NAMALWA (cell line): ENCODE measurements around the gene TBL2.
"Not testable (repeated sequence)": the region's sequence is repeated elsewhere in the genome, so short reads cannot be mapped to it uniquely, and the experiment has no call there.

Experiments
- DNase-seq: peaks from one replicate; pipeline ENCODE4 v3.0.0-alpha.2; 2015; ENCODE audit warnings: low spot score

TBL2 gene

GRCh38 chr7:73578342-73579128, at the start of gene TBL2:
TSS of gene TBL2 (minus strand) at chr7:73578579. CDS start at chr7:73578549, 30 bp downstream.
- DNase-seq: peak; percentile 100

- no peak for DNase-seq
Measured at GRCh38 chr7:73626814-73627213, 48.4 kb upstream of the TBL2 start.

GRCh38 chr7:73625276-73625675, 46.9 kb upstream of the TBL2 start:
- DNase-seq: no peak

DNA sequence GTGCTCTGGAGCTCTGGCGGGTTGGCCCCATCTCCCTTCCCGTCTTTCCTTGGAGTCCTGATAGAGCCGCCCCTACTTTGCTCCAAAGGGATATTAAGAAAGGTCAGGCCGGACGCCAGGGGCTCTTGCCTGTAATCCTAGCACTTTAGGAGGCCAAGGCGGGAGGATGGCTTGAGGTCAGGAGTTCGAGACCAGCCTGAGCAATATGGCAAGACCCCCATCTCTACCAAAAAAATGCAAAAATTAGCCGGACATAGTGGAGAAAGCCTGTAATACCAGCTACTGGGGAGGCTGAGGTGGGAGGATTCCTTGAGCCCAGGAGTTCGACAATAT, 46.3 kb upstream of the TBL2 start:
- no peak for DNase-seq

- DNase-seq: peak; percentile 57
Measured at GRCh38 chr7:73623798-73624668, 45.7 kb upstream of the TBL2 start, which contains the start of gene MLXIPL. TSS of gene MLXIPL (minus strand) at chr7:73624522. CDS start at chr7:73624492, 30 bp downstream.

DNA sequence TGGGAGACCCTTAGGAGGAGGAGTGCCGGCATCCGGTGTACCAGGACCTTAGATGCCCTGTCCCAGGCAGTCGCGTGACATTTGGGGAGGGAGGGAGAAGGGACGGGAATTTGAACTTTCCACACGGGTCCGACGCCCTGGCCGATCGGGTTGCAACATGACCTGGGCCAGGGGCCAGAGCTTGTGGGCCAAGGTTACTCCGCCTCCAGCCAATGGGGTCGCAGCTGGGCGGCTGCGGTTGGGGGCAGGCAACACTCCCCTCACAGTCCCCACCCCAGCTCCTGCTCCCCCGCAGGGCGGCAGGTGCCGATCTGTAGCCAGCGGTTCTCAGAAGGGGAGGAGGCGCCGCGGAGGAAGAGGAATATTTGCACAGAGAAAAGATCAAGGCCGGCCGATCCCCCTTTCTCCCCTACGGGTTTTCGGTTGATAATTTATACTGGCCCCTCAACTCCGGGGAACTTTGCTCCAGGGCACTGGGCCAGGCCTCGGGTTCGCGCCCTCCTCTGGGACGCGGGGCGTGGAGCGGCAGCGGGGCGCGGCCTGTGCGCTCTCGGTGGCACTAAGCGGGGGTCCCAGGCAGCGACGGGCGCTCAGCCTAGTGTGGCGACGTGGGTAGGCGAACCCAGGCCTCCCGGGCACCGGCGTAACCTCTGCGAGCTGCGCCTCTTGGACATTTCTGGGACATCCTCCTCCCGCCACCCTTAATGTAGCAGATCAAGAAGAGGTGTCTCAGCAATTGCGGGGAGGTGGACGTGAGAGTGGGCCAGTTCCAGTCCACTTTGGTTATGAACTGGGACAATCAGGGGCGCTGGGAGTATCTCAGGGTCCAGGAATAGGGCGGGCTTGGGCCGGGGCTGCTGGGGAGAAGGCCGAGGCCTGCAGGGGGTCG, 44.8 kb upstream of the TBL2 start:
- DNase-seq: no peak

DNA sequence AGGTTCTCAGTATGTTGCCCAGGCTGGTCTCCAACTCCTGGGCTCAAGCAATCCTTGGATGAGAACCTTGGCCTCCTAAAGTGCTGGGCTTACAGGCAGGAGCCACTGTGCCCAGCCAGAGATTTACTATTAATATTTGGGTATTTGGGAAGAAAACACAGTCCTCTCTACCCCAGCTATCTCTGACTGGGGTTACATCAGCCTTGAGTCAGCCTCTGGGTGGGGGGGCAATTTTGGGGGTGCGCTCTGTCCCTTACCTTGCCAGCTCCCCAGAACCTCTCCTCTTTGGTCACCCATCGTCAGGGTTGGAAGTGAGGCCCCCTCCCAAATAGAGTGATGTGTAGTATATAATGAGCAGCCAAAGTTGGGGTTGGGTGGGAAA, 44.1 kb upstream of the TBL2 start:
- DNase-seq: no peak

GRCh38 chr7:73621168-73622063, 43.0 kb upstream of the TBL2 start:
- DNase-seq: no peak

DNA sequence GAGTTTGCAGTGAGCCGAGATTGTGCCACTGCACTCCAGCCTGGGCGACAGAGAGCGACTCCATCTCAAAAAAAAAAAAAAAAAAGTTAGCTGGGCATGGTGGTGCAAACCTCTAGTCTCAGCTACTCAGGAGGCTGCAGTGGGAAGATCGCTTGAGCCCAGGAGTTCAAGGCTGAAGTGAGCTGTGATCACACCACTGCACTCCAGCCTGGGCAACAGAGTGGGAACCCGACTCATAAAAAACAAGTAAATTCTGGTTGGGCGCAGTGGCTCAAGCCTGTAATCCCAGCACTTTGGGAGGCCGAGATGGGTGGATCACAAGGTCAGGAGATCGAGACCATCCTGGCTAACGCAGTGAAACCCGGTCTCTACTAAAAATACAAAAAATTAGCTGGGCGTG, 41.0 kb upstream of the TBL2 start:
- DNase-seq: not testable (repeated sequence)

DNA sequence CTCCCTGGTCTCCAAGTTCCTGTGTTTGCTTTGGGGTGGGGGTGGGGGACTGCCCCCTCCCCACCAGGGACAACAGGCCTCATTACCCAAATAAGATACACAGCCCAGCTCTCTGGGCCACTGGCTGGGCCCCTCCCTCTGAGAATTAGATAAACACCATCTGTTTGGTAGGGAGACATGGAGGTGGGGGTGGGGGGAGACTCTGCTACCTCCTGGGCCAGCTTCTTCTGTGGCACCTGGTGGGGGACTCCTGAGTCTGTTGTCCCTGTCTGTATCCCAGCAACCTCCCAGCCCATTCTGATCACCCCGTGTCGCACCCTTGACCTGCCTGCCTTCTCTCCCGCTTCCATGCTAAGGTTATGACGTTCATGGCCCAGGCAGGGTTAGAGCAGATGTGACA, 40.2 kb upstream of the TBL2 start:
- DNase-seq: no peak

DNA sequence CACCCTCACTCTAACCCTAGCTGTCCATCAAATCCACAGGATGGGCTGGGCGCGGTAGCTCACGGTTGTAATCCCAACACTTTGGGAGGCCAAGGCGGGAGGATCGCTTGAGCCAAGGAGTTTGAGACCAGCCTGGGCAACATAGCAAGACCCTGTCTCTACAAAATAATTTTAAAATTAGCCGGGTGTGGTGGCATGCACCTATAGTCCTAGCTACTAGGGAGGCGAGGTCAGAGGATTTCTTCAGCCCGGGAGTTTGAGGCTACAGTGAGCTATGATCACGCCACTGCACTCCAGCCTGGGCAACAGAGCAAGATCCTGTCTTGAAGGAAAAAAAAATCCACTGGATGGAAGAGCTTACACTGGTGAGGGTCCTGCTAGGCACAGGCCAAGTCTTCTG, 39.1 kb upstream of the TBL2 start:
- DNase-seq: not testable (repeated sequence)

- no peak for DNase-seq
Measured at GRCh38 chr7:73615886-73616285, 37.5 kb upstream of the TBL2 start.

DNA sequence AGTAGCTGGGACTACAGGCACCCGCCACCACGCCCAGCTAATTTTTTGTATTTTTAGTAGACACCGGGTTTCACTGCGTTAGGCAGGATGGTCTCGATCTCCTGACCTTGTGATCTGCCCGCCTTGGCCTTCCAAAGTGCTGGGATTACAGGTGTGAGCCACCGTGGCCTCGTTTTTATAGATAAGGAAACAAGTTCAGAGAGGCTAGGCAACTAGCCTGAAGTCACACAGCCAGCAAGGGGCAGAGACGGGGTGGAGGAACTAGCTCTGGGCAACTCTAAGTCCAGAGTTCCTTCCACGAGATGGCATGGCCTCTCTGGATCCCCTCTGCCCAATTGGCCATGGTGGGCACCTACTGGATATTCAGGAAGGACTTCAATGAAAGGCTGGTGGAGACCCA, 36.6 kb upstream of the TBL2 start:
- DNase-seq: not testable (repeated sequence)

- no peak for DNase-seq
Measured at GRCh38 chr7:73613954-73614735, 35.8 kb upstream of the TBL2 start.

DNA sequence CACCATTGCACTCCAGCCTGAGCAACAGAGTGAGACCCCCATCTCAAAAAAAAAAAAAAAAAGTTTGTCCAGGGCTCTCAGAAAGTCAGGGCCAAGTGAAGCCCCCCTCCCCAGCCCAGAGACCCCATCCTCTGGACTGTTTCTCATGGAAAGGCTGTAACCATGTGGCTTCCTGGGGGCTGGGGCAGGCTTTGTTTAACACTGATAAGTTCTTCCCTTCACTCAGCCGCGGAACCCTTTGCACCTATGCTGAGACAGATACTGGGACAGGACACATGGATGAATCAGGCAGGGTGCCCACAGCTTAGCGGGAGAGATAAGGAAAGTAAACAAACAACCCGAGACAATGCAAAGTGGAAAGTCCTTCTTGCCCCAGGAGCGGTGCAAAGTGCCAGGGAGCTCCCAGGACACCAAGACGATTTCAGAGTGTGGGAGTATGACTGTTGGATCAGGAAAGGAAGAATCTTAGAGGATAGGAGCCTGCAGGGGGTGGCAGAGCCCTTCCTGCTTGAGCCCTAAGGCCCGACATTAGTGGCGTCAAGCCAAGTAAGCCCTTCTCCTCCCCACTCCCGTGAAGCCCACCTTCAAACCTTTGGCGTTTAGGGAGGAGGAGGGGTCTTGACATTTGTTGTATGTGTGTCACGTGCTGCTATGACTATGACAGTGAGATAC, 34.4 kb upstream of the TBL2 start:
- no peak for DNase-seq

DNA sequence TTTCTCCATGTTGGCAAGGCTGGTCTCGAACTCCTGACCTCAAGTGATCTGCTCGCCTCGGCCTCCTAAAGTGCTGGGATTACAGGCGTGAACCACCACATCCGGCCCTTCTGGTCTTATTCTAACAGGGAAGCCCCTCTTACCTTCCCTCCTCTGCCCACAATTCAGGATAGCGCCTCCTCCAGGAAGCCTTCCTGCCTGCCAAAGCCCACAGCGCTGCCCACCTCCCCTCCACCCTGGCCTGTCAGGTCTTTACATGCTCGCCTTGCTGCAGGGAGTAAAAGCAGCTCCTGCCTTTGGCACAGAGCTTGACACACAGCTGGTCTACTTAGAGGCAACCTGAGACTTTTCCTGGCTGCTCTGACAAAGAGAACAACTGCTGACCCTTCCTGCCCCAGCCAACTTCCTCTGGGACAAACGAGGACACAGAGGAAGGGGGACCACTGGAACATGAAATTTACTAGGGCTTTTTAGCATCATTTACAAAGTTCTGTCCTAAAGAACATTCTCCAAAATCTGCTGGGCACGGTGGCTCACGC, 32.7 kb upstream of the TBL2 start:
- DNase-seq: no peak

GRCh38 chr7:73610105-73610504, 31.7 kb upstream of the TBL2 start:
- no peak for DNase-seq

DNA sequence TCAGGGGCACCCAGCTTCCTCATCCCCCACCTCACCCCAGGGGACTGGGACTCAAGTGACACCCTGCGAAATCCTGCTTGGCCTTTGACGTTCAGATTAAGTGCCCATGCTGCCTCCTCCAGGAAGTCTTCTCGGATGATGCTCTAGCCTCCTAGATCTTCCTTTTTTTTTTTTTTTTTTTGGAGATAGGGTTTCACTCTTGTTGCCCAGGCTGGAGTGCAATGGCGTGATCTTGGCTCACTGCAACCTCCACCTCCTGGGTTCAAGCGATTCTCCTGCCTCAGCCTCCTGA, 29.3 kb upstream of the TBL2 start:
- DNase-seq: not testable (repeated sequence)

DNA sequence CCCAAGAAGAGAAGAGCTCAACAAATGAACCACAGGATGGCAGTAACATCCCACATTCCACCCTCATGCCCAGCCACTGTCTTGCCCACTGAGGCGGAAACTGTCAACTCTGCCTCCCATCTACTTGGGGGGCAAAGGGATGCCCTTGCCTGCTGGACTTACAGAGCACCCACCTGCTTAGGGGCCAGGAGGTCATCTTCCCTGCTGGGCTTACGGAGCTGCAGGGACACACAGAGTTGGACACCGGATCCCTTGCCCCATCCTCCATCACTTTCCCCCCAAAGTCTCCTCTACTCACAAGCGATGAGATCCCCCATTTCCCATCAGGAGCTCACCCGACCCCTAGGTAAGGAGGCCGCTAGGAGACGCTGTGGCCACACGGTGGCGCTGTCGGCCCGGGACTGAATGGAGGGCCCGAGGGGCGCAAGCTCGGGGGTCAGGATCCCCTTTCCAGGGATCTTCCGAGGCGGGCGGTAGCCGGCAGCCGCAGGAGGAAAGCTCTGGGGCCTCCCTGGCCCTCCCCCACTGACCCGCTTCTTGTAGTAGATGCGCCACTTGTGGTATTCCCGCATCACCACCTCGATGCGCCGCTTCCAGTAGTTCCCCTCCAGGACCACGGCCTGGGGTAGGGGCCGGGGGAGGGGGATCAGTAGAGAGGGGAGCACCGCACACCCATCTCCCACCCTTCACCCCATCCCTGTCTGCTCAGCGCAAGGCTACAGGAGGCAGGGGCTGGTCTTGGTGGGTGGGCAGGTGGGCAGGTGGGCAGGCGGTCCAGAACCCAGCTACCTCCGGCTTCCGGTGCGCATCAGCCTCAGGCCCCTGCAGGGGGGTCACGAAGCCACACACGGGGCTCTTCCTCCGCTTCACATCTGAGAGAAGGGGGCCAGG, 28.7 kb upstream of the TBL2 start:
- peak; percentile 84 for DNase-seq
